Mesenchymal stem cell (in vitro differentiated cells and primary cell): ENCODE data around the gene MTOR.
"Not testable (repeated sequence)": the region's sequence is repeated elsewhere in the genome, so short reads cannot be mapped to it uniquely, and the experiment has no call there.

Experiments used
- DNase-seq: peaks from one replicate; pipeline ENCODE4 v3.0.0-alpha.2; 2013
- H2AFZ ChIP-seq: one replicate; pipeline ENCODE4 v1.6.1; 2013; ENCODE audit warnings: low read depth, mild to moderate bottlenecking, control low read depth, inconsistent platforms, low read length, moderate library complexity
- H2AK5ac ChIP-seq: 2 replicates; pipeline ENCODE4 v1.6.1; 2013; ENCODE audit warnings: low read length, moderate library complexity, mild to moderate bottlenecking, inconsistent platforms; ENCODE audit not compliant: severe bottlenecking
- H2BK120ac ChIP-seq: one replicate; pipeline ENCODE4 v1.6.1; 2013; ENCODE audit warnings: low read depth, mild to moderate bottlenecking, inconsistent platforms, low read length, moderate library complexity
- H2BK12ac ChIP-seq, 2 experiments: one replicate each; pipeline ENCODE4 v1.6.1; 2013; ENCODE audit warnings: inconsistent platforms in 2 of 2, low read length in 2 of 2, mild to moderate bottlenecking in 2 of 2, moderate library complexity in 2 of 2, control low read depth in 1 of 2
- H2BK15ac ChIP-seq: one replicate; pipeline ENCODE4 v1.6.1; 2013; ENCODE audit warnings: mild to moderate bottlenecking, low read depth, inconsistent platforms; ENCODE audit not compliant: poor library complexity, severe bottlenecking
- H2BK5ac ChIP-seq: 2 replicates; pipeline ENCODE4 v1.6.1; 2013; ENCODE audit warnings: low read depth, mild to moderate bottlenecking, low read length, control low read depth, inconsistent platforms; ENCODE audit not compliant: poor library complexity, severe bottlenecking
- H3K14ac ChIP-seq, 2 experiments: one replicate each; pipeline ENCODE4 v1.6.1; 2013; ENCODE audit warnings: inconsistent platforms in 2 of 2, low read length in 2 of 2, control low read depth in 1 of 2, mild to moderate bottlenecking in 1 of 2, moderate library complexity in 1 of 2
- H3K18ac ChIP-seq, 2 experiments: one replicate each; pipeline ENCODE4 v1.6.1; 2013; ENCODE audit warnings: inconsistent platforms in 2 of 2, low read length in 2 of 2, control low read depth in 1 of 2, low read depth in 1 of 2, mild to moderate bottlenecking in 1 of 2
- H3K23ac ChIP-seq, 2 experiments: one replicate each; pipeline ENCODE4 v1.6.1; 2013; ENCODE audit warnings: inconsistent platforms in 2 of 2, low read length in 2 of 2, mild to moderate bottlenecking in 2 of 2, moderate library complexity in 2 of 2, control low read depth in 1 of 2
- H3K27ac ChIP-seq: 2 replicates; pipeline ENCODE4 v1.5.1; 2013; ENCODE audit warnings: mild to moderate bottlenecking, moderate library complexity, low read length, control low read depth, inconsistent platforms; ENCODE audit not compliant: poor library complexity, severe bottlenecking
- H3K27me3 ChIP-seq, 2 experiments: 2 replicates each; pipeline versions ENCODE4 v1.6.1 to v1.7.0; 2013; ENCODE audit warnings: low read length in 2 of 2, mild to moderate bottlenecking in 2 of 2, moderate library complexity in 2 of 2, control low read depth in 1 of 2, inconsistent platforms in 1 of 2; ENCODE audit not compliant: control insufficient read depth in 1 of 2, insufficient read depth in 1 of 2
- H3K36me3 ChIP-seq, 2 experiments: 2 replicates each; pipeline versions ENCODE4 v1.6.1 to v1.7.0; 2013; ENCODE audit warnings: low read length in 2 of 2, control low read depth in 1 of 2, inconsistent platforms in 1 of 2, low read depth in 1 of 2, mild to moderate bottlenecking in 1 of 2; ENCODE audit not compliant: insufficient read depth in 2 of 2, control insufficient read depth in 1 of 2
- H3K4ac ChIP-seq, 2 experiments: one replicate each; pipeline ENCODE4 v1.6.1; 2013; ENCODE audit warnings: inconsistent platforms in 2 of 2, low read length in 2 of 2, mild to moderate bottlenecking in 2 of 2, moderate library complexity in 2 of 2, control low read depth in 1 of 2, low read depth in 1 of 2
- H3K4me1 ChIP-seq: 2 replicates; pipeline ENCODE4 v1.6.1; 2013; ENCODE audit warnings: low read depth, low read length, control low read depth; ENCODE audit not compliant: control insufficient read depth, insufficient read depth
- H3K4me2 ChIP-seq: 2 replicates; pipeline ENCODE4 v1.6.1; 2013; ENCODE audit warnings: low read length, mild to moderate bottlenecking, inconsistent platforms; ENCODE audit not compliant: poor library complexity, severe bottlenecking
- H3K4me3 ChIP-seq, 2 experiments: 2 replicates each; pipeline versions ENCODE4 v1.5.1 to v1.7.0; 2013; ENCODE audit warnings: low read length in 2 of 2, mild to moderate bottlenecking in 2 of 2, control low read depth in 1 of 2, low read depth in 1 of 2; ENCODE audit not compliant: insufficient read depth in 1 of 2
- H3K79me1 ChIP-seq: replicated peaks from 2 replicates; pipeline ENCODE4 v1.6.1; 2013; ENCODE audit warnings: mild to moderate bottlenecking, control low read depth, low read length, inconsistent platforms; ENCODE audit not compliant: poor library complexity, severe bottlenecking
- H3K9ac ChIP-seq: 2 replicates; pipeline ENCODE4 v1.7.0; 2013; ENCODE audit warnings: mild to moderate bottlenecking, low read length, moderate library complexity
- H3K9me3 ChIP-seq: 2 replicates; pipeline ENCODE4 v1.7.0; 2013; ENCODE audit warnings: mild to moderate bottlenecking, low read length; ENCODE audit not compliant: control insufficient read depth
- H4K8ac ChIP-seq: one replicate; pipeline ENCODE4 v1.6.1; 2013; ENCODE audit warnings: inconsistent platforms, mild to moderate bottlenecking, low read length, moderate library complexity
- H4K91ac ChIP-seq: one replicate; pipeline ENCODE4 v1.6.1; 2013; ENCODE audit warnings: mild to moderate bottlenecking, low read length, inconsistent platforms
- WGBS: methylation state at CpG from one replicate; pipeline ENCODE4 v1.1.7; 2013; ENCODE audit warnings: mixed read lengths; 5-methylcytosine and 5-hydroxymethylcytosine counted together

The MTOR gene

GRCh38 chr1:11180342-11180744, 82.0 kb downstream of the MTOR start:
- Histone ChIP-seq H2AFZ (no peak overlapping the region), H3K23ac (no peak overlapping the region)

GRCh38 chr1:11179749-11180148, 82.6 kb downstream of the MTOR start:
- H3K9me3 ChIP-seq, H3K4me3 ChIP-seq, H3K79me1 ChIP-seq, H3K4me2 ChIP-seq, H3K18ac ChIP-seq, H3K4ac ChIP-seq, H3K14ac ChIP-seq, H4K8ac ChIP-seq, H2BK5ac ChIP-seq, H3K23ac ChIP-seq, H2AFZ ChIP-seq, H2BK120ac ChIP-seq, H2BK12ac ChIP-seq, H4K91ac ChIP-seq, H2AK5ac ChIP-seq, H3K4me1 ChIP-seq, H2BK15ac ChIP-seq, H3K27me3 ChIP-seq: not testable (repeated sequence)
- Histone ChIP-seq H3K27ac (peak overlapping the region; percentile 42), H3K9ac (peak overlapping the region; percentile 23), H3K36me3 (peaks cover 15 to 21% of the 10 kb centered on the region in 2 experiments)
- WGBS = 85% methylated on average over 2 of the region's 3 CpGs
- DNase-seq = peak; percentile 25

More at GRCh38 chr1:11180342-11180744, 82.0 kb downstream of the MTOR start:
- H2BK15ac ChIP-seq = no peak overlapping the region
- H4K8ac ChIP-seq = no peak overlapping the region
- H2BK120ac ChIP-seq = no peak overlapping the region
- no peak overlapping the region for H3K4me3 ChIP-seq
- DNase-seq = peak; percentile 29
- H3K14ac ChIP-seq = no peak overlapping the region
- no peaks in the 10 kb centered on the region for H3K27me3 ChIP-seq
- H3K79me1 ChIP-seq = peaks cover 10% of the 10 kb centered on the region
- no peaks in the 10 kb centered on the region for H3K9me3 ChIP-seq
- no peak overlapping the region for H4K91ac ChIP-seq
- H3K18ac ChIP-seq = no peak overlapping the region
- peak overlapping the region; percentile 42 for H3K27ac ChIP-seq
- H3K36me3 ChIP-seq = peaks cover 20 to 24% of the 10 kb centered on the region in 2 experiments
- H3K4me2 ChIP-seq = no peak overlapping the region
- no peak overlapping the region for H3K4ac ChIP-seq
- no peak overlapping the region for H3K9ac ChIP-seq
- no peak overlapping the region for H2BK5ac ChIP-seq
- H3K4me1 ChIP-seq = peaks cover 9% of the 10 kb centered on the region
- no peak overlapping the region for H2AK5ac ChIP-seq
- H2BK12ac ChIP-seq = no peak overlapping the region

DNA sequence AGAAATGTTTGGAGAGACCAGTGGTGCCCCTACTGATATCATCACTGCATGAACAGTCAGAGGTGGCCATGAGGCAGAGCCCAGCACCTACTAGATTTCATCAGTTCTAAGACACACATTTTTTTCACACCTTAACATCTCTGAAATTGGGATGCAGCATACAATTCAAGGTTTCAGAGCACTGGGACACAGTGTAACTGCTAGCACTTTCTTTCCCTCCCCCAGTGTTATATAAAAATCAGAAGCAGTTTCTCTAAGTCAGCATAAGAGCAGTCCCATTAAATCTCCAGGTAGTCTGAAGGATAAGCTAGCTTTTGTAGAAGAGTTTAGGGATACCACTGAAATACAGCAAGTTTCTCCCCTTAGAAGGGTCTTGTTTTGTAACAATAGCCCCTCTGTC, 83.2 kb downstream of the MTOR start:
- no peak overlapping the region for H3K4ac ChIP-seq
- peak overlapping the region; percentile 23 for H3K9ac ChIP-seq
- H2BK120ac ChIP-seq = no peak overlapping the region
- peaks cover 4% of the 10 kb centered on the region for H3K79me1 ChIP-seq
- no peak overlapping the region for H3K4me3 ChIP-seq
- no peak overlapping the region for H4K8ac ChIP-seq
- H3K4me2 ChIP-seq = no peak overlapping the region
- no peak overlapping the region for H3K18ac ChIP-seq
- H3K27ac ChIP-seq = no peak overlapping the region
- peaks cover 11 to 17% of the 10 kb centered on the region in 2 experiments for H3K36me3 ChIP-seq
- H3K4me1 ChIP-seq = peaks cover 9% of the 10 kb centered on the region
- no peak overlapping the region for H3K14ac ChIP-seq
- H2AK5ac ChIP-seq = no peak overlapping the region
- no peak overlapping the region for H2AFZ ChIP-seq
- H4K91ac ChIP-seq = no peak overlapping the region
- H3K23ac ChIP-seq = no peak overlapping the region
- H2BK5ac ChIP-seq = no peak overlapping the region
- no peak overlapping the region for H2BK12ac ChIP-seq
- no peaks in the 10 kb centered on the region for H3K9me3 ChIP-seq
- H2BK15ac ChIP-seq = no peak overlapping the region
- H3K27me3 ChIP-seq = no peaks in the 10 kb centered on the region
- DNase-seq = no peak

- Histone ChIP-seq H2BK12ac (no peak overlapping the region), H3K18ac (no peak overlapping the region), H2BK5ac (no peak overlapping the region), H2BK120ac (no peak overlapping the region), H3K9me3 (no peaks in the 10 kb centered on the region), H3K27me3 (no peaks in the 10 kb centered on the region), H3K14ac (no peak overlapping the region), H3K4me1 (peaks cover 9% of the 10 kb centered on the region), H3K27ac (no peak overlapping the region), H3K36me3 (peaks cover 11% of the 10 kb centered on the region in 2 experiments), H3K9ac (no peak overlapping the region), H3K4me3 (peak overlapping the region in 1 of 2 experiments; percentile 26), H4K8ac (no peak overlapping the region), H3K4ac (no peak overlapping the region), H3K4me2 (no peak overlapping the region), H2BK15ac (no peak overlapping the region), H2AK5ac (no peak overlapping the region), H4K91ac (no peak overlapping the region), H2AFZ (no peak overlapping the region), H3K23ac (no peak overlapping the region), H3K79me1 (peaks cover 7% of the 10 kb centered on the region)
- 74% methylated on average over 7 of the region's 7 CpGs for WGBS
- no peak for DNase-seq
Observed at GRCh38 chr1:11178021-11179015, 84.0 kb downstream of the MTOR start.
